Measurements from ENCODE around the gene ST6GALNAC3. TPM values are rescaled to one million over a fixed set of nuclear protein-coding genes. Genes with fewer than 3 reads are reported as not detected.
"Not testable (repeated sequence)": the region's sequence is repeated elsewhere in the genome, so short reads cannot be mapped to it uniquely, and the experiment has no call there.

ST6GALNAC3 gene
- polyA plus RNA-seq, 2 of the 4 experiments (the other 2 are of a cell fraction): 1.1 to 1.2 TPM

GRCh38 chr1:76048219-76048618, 26.3 kb upstream of the ST6GALNAC3 start:
- DNase-seq (ENCODE audit: low read depth in 1 of 2, low spot score in 1 of 2) (no peak), ATAC-seq (no peak), FAIRE-seq (no peak)
- ChIA-PET CTCF (no interaction called here), POLR2A (no interaction called here)
- no peak overlapping the region for H3K4me2 ChIP-seq
- no peak overlapping the region for H3K4me3 ChIP-seq
- WGBS (ENCODE audit: missing lambda C conversion rate): 100% methylated on average over 1 of the region's 1 CpG
- no peaks in the 10 kb centered on the region for H3K9me3 ChIP-seq
- no peaks in the 10 kb centered on the region for H3K4me1 ChIP-seq
- H3K27ac ChIP-seq: no peak overlapping the region
- TF ChIP-seq ELK1 (IDR thresholded peaks at IDR 0.05; ENCODE audit: low read depth, low read length) (no peak), ZNF302 (CRISPR knock-in tag; IDR thresholded peaks at IDR 0.05) (no peak), CEBPB (IDR thresholded peaks at IDR 0.05) (no peak), SMC3 (IDR thresholded peaks at IDR 0.05) (no peak), ESRRA (IDR thresholded peaks at IDR 0.05; ENCODE audit: borderline replicate concordance, low read length) (no peak), HOXB13 (CRISPR knock-in tag; IDR thresholded peaks at IDR 0.05; ENCODE audit: low read depth) (no peak), ATOH8 (CRISPR knock-in tag; IDR thresholded peaks at IDR 0.05; ENCODE audit: low read depth) (no peak), CTCF (IDR thresholded peaks at IDR 0.05) (no peak), BCL3 (IDR thresholded peaks at IDR 0.05) (no peak)

GRCh38 chr1:76048926-76049325, 25.6 kb upstream of the ST6GALNAC3 start:
- WGBS (ENCODE audit: missing lambda C conversion rate): 58% methylated on average over 1 of the region's 1 CpG
- Histone ChIP-seq H3K4me3 (no peak overlapping the region), H3K4me1 (no peaks in the 10 kb centered on the region), H3K27ac (no peak overlapping the region), H3K4me2 (no peak overlapping the region), H3K9me3 (no peaks in the 10 kb centered on the region)
- DNase-seq (ENCODE audit: low read depth in 1 of 2, low spot score in 1 of 2): no peak
- ChIA-PET CTCF (no interaction called here), POLR2A (no interaction called here)
- no peak for FAIRE-seq
- no peak for ATAC-seq
- TF ChIP-seq EHF (CRISPR knock-in tag; IDR thresholded peaks at IDR 0.05): no peak
- no peak for TF ChIP-seq HOXA7 (CRISPR knock-in tag; IDR thresholded peaks at IDR 0.05)

- DNase-seq (ENCODE audit: low read depth in 1 of 2, low spot score in 1 of 2) (no peak), ATAC-seq (no peak), FAIRE-seq (no peak)
- Histone ChIP-seq H3K4me1 (no peaks in the 10 kb centered on the region), H3K9me3 (no peaks in the 10 kb centered on the region), H3K4me3 (no peak overlapping the region), H3K4me2 (no peak overlapping the region), H3K27ac (no peak overlapping the region)
- 44% methylated on average over 4 of the region's 4 CpGs for WGBS (ENCODE audit: missing lambda C conversion rate)
- TF ChIP-seq EP300 (IDR thresholded peaks at IDR 0.05) (no peak), RNF2 (IDR thresholded peaks at IDR 0.05; ENCODE audit: borderline replicate concordance, low read depth) (no peak), RAD21 (conservative IDR thresholded peaks at IDR 0.05 in 1 of 2, IDR thresholded peaks at IDR 0.05 in 1 of 2) (no peak), RARB (CRISPR knock-in tag; IDR thresholded peaks at IDR 0.05) (no peak), JUN (IDR thresholded peaks at IDR 0.05) (no peak), CBX8 (IDR thresholded peaks at IDR 0.05) (no peak), HMGXB4 (CRISPR knock-in tag; IDR thresholded peaks at IDR 0.05; ENCODE audit: borderline replicate concordance) (no peak), HEYL (CRISPR knock-in tag; IDR thresholded peaks at IDR 0.05) (no peak), FOSB (CRISPR knock-in tag; IDR thresholded peaks at IDR 0.05) (no peak), POLR2AphosphoS2 (conservative IDR thresholded peaks at IDR 0.05; ENCODE audit: low read length) (no peak), MAX (IDR thresholded peaks at IDR 0.05) (no peak), FOXS1 (CRISPR knock-in tag; IDR thresholded peaks at IDR 0.05) (no peak)
- ChIA-PET CTCF (no interaction called here), POLR2A (no interaction called here)
Measured at GRCh38 chr1:76049498-76049897, 25.0 kb upstream of the ST6GALNAC3 start.

GRCh38 chr1:76050073-76050472, 24.5 kb upstream of the ST6GALNAC3 start:
- H3K4me2 ChIP-seq; H3K27ac ChIP-seq; CTCF ChIA-PET; H3K4me1 ChIP-seq; H3K9me3 ChIP-seq; DNase-seq (ENCODE audit: low read depth in 1 of 2, low spot score in 1 of 2); FAIRE-seq; ATAC-seq; POLR2A ChIA-PET; H3K4me3 ChIP-seq: not testable (repeated sequence)
- WGBS (ENCODE audit: missing lambda C conversion rate): 53% methylated on average over 3 of the region's 3 CpGs

Measured in A549 (cell line).